IMR-90 (cell line): ENCODE measurements around the gene KIF5C. TPM values are rescaled to one million over a fixed set of nuclear protein-coding genes. Genes with fewer than 3 reads are reported as not detected.

Source experiments
- ATAC-seq: fragments of 200-7000 bp; cut with Tn5 transposase; 2 replicates; pipeline ENCODE4 v1.9.1; 2020; ENCODE audit warnings: low read depth, mild to moderate bottlenecking, moderate library complexity
- BruUV-seq: library from RNA; stranded (reverse); fragments of 400-500 nt; replicated peaks from 2 replicates; lab custom pipeline; 2021; lab: Mats Ljungman, UMichigan
- CTCF ChIA-PET: fragments of 300-600 bp; formaldehyde crosslinking; extraction: SDS; loops from one replicate; lab custom pipeline; 2021; ENCODE audit warnings: antibody characterized with exemption; lab: Yijun Ruan, JAX
- POLR2A ChIA-PET: fragments of 300-600 bp; sonication (Branson Sonifier 250); formaldehyde crosslinking; loops from one replicate; lab custom pipeline; 2022; ENCODE audit warnings: antibody characterized with exemption; ENCODE audit not compliant: unreplicated experiment; lab: Charles Lee
- DNase-seq: peaks from one replicate; pipeline ENCODE4 v3.0.0; 2013
- H2AFZ ChIP-seq: replicated peaks from 2 replicates; pipeline ENCODE3; 2013; ENCODE audit warnings: low read length, mild to moderate bottlenecking; ENCODE audit not compliant: poor library complexity
- H2AK5ac ChIP-seq: 2 replicates; pipeline ENCODE4 v1.6.1; 2013; ENCODE audit warnings: low read depth, low read length, inconsistent platforms
- H2AK9ac ChIP-seq: replicated peaks from 2 replicates; pipeline ENCODE3; 2013; ENCODE audit warnings: mild to moderate bottlenecking, low read depth, low read length, moderate library complexity; ENCODE audit not compliant: poor library complexity
- H2BK120ac ChIP-seq: 2 replicates; pipeline ENCODE4 v1.6.1; 2013; ENCODE audit warnings: low read depth, low read length, inconsistent platforms
- H2BK15ac ChIP-seq: 3 replicates; pipeline ENCODE4 v1.6.1; 2013; ENCODE audit warnings: low read depth, low read length, inconsistent platforms
- H2BK20ac ChIP-seq: 2 replicates; pipeline ENCODE4 v1.6.1; 2013; ENCODE audit warnings: low read depth, mild to moderate bottlenecking, inconsistent platforms, low read length, moderate library complexity
- H2BK5ac ChIP-seq: 2 replicates; pipeline ENCODE4 v1.6.1; 2013; ENCODE audit warnings: mild to moderate bottlenecking, low read depth, low read length, inconsistent platforms; ENCODE audit not compliant: poor library complexity, severe bottlenecking
- H3K14ac ChIP-seq: replicated peaks from 2 replicates; pipeline ENCODE4 v1.6.1; 2013; ENCODE audit warnings: low read depth, low read length, inconsistent platforms
- H3K18ac ChIP-seq: 2 replicates; pipeline ENCODE4 v1.6.1; 2013; ENCODE audit warnings: low read depth, low read length, control low read depth
- H3K23ac ChIP-seq: 2 replicates; pipeline ENCODE4 v1.6.1; 2013; ENCODE audit warnings: low read depth, low read length, inconsistent platforms
- H3K27ac ChIP-seq: 2 replicates; pipeline ENCODE4 v1.5.1; 2013; ENCODE audit warnings: mild to moderate bottlenecking, control low read depth, low read length; ENCODE audit not compliant: insufficient read depth
- H3K27me3 ChIP-seq: 2 replicates; pipeline ENCODE4 v1.6.1; 2013; ENCODE audit warnings: low read length; ENCODE audit not compliant: control insufficient read depth, insufficient read depth
- H3K36me3 ChIP-seq: 2 replicates; pipeline ENCODE4 v1.6.1; 2013; ENCODE audit warnings: low read length, mixed read lengths; ENCODE audit not compliant: control insufficient read depth, insufficient read depth
- H3K4ac ChIP-seq: 2 replicates; pipeline ENCODE4 v1.6.1; 2013; ENCODE audit warnings: low read depth, low read length, inconsistent platforms
- H3K4me1 ChIP-seq: 2 replicates; pipeline ENCODE4 v1.6.1; 2013; ENCODE audit warnings: low read length, mixed read lengths; ENCODE audit not compliant: control insufficient read depth, insufficient read depth
- H3K4me2 ChIP-seq: 2 replicates; pipeline ENCODE4 v1.6.1; 2013; ENCODE audit warnings: low read depth, mild to moderate bottlenecking, control low read depth, low read length, moderate library complexity
- H3K4me3 ChIP-seq: 2 replicates; pipeline ENCODE4 v1.5.1; 2013; ENCODE audit warnings: low read depth, mild to moderate bottlenecking, control low read depth, low read length, moderate library complexity; ENCODE audit not compliant: insufficient read depth
- H3K56ac ChIP-seq: 2 replicates; pipeline ENCODE4 v1.6.1; 2013; ENCODE audit warnings: low read length, inconsistent platforms; ENCODE audit not compliant: insufficient read depth; ENCODE audit errors: extremely low read depth
- H3K79me1 ChIP-seq, 2 experiments: 2 replicates each; pipeline ENCODE4 v1.6.1; 2013; ENCODE audit warnings: low read length in 2 of 2, inconsistent platforms in 1 of 2, low read depth in 1 of 2
- H3K9ac ChIP-seq: 2 replicates; pipeline ENCODE4 v1.6.1; 2013; ENCODE audit warnings: low read depth, low read length, control low read depth
- H3K9me1 ChIP-seq: 2 replicates; pipeline ENCODE4 v1.6.1; 2013; ENCODE audit warnings: low read length, inconsistent platforms; ENCODE audit not compliant: insufficient read depth
- H3K9me3 ChIP-seq: 2 replicates; pipeline ENCODE4 v1.6.1; 2013; ENCODE audit warnings: low read length; ENCODE audit not compliant: control insufficient read depth, insufficient read depth
- H4K20me1 ChIP-seq: 2 replicates; pipeline ENCODE4 v1.6.1; 2013; ENCODE audit warnings: low read length, inconsistent platforms; ENCODE audit not compliant: insufficient read depth
- H4K5ac ChIP-seq: 2 replicates; pipeline ENCODE4 v1.6.1; 2013; ENCODE audit warnings: mild to moderate bottlenecking, low read depth, low read length, control low read depth
- H4K8ac ChIP-seq, 2 experiments: 2 replicates each; pipeline ENCODE4 v1.6.1; 2013; ENCODE audit warnings: low read depth in 2 of 2, low read length in 2 of 2, control low read depth in 1 of 2, inconsistent platforms in 1 of 2
- H4K91ac ChIP-seq: 2 replicates; pipeline ENCODE4 v1.6.1; 2013; ENCODE audit warnings: low read depth, low read length, inconsistent platforms; ENCODE audit not compliant: insufficient read depth
- FOS ChIP-seq: fragments of 150-350 bp; IDR thresholded peaks from 2 replicates; pipeline ENCODE4 v1.6.1; 2016; ENCODE audit warnings: low read depth, low read length
- MAFK ChIP-seq: IDR thresholded peaks from 2 replicates; pipeline ENCODE4 v1.6.1; 2012; ENCODE audit warnings: low read depth, low read length, improper control_type of control experiment
- RAD21 ChIP-seq: IDR thresholded peaks from 2 replicates; pipeline ENCODE4 v1.6.1; 2012; ENCODE audit warnings: low read length, improper control_type of control experiment
- WGBS, 2 experiments: methylation state at CpG; one replicate each; pipeline versions ENCODE4 v1.1.5 to v1.1.7; 2013; ENCODE audit warnings: missing lambda C conversion rate in 2 of 2; ENCODE audit not compliant: insufficient read length in 1 of 2; ENCODE audit errors: extremely low coverage in 2 of 2; 5-methylcytosine and 5-hydroxymethylcytosine counted together
- dilution Hi-C: fragments of 300-500 bp; cut with HindIII; formaldehyde crosslinking; loops from one replicate; pipeline ENCODE4 v1.14.3; 2018; ENCODE audit warnings: low sequenced_read_pairs; ENCODE audit not compliant: unreplicated experiment
- in situ Hi-C: fragments of 300-500 bp; cut with MboI; formaldehyde crosslinking; loops from 3 replicates; pipeline ENCODE4 v1.14.3; 2019; ENCODE audit warnings: low sequenced_read_pairs, inconsistent platforms, mixed read lengths
- intact Hi-C: fragments of 100-400 bp; cut with micrococcal nuclease; formaldehyde crosslinking; loops from 2 replicates; pipeline ENCODE4 v1.10.0; 2022
- polyA plus RNA-seq, 3 experiments: library from polyadenylated mRNA; depleted of rRNA; stranded (reverse); fragments of >200 nt; gene quantifications; 2 replicates each; pipeline ENCODE4 v1.2.3, GENCODE V29; 2012; ENCODE audit warnings: low replicate concordance in 1 of 3
- total RNA-seq: library from RNA; depleted of rRNA; stranded (reverse); fragments of >200 nt; gene quantifications from 2 replicates; pipeline ENCODE4 v1.2.3, GENCODE V29; 2012

The KIF5C gene
- total and polyA plus RNA-seq, 2 of the 4 experiments (the other 2 are of a cell fraction): 0.10 to 0.18 TPM

- Histone ChIP-seq H4K5ac (no peak overlapping the region), H3K36me3 (no peaks in the 10 kb centered on the region), H2AFZ (no peak overlapping the region), H3K9ac (no peak overlapping the region), H3K4me2 (no peak overlapping the region), H2AK9ac (no peak overlapping the region), H3K79me1 (no peaks in the 10 kb centered on the region), H3K56ac (no peak overlapping the region), H3K4me3 (no peak overlapping the region), H2AK5ac (no peak overlapping the region), H3K4ac (no peak overlapping the region), H3K27me3 (peaks cover 32% of the 10 kb centered on the region), H3K4me1 (no peaks in the 10 kb centered on the region), H4K8ac (no peak overlapping the region), H3K14ac (no peak overlapping the region), H4K20me1 (no peaks in the 10 kb centered on the region), H3K23ac (no peak overlapping the region), H3K27ac (no peak overlapping the region), H4K91ac (no peak overlapping the region), H3K9me3 (no peaks in the 10 kb centered on the region), H3K18ac (no peak overlapping the region), H2BK15ac (no peak overlapping the region), H2BK120ac (no peak overlapping the region), H3K9me1 (no peaks in the 10 kb centered on the region), H2BK20ac (no peak overlapping the region), H2BK5ac (no peak overlapping the region)
- dilution Hi-C loops: no loop called here
- TF ChIP-seq FOS (no peak), MAFK (no peak), RAD21 (no peak)
- CTCF ChIA-PET: interaction anchor here (1.2 kb wide), 1 partner anchor 8 kb away, joined by 3 read pairs; no protein-coding TSS in a partner anchor
- intact Hi-C loops: no loop called here
- no TSS peak for BruUV-seq
- POLR2A ChIA-PET: no interaction called here
- no peak for DNase-seq
- no CpG with 5 or more reads among the region's 1 CpG for WGBS, 2 experiments
- in situ Hi-C loops: no loop called here
- ATAC-seq: no peak
Observed at GRCh38 chr2:149041482-149041881, 166.5 kb downstream of the KIF5C start.
